ENCODE measurements around the gene NDST4.

- TF ChIP-seq CTCF (IDR thresholded peaks at IDR 0.05; ENCODE audit: low read depth, low read length, poor library complexity, severe bottlenecking), result no peak
- TF ChIP-seq EZH2phosphoT487 (IDR thresholded peaks at IDR 0.05; ENCODE audit: borderline replicate concordance, low read length), result no peak
Measured at GRCh38 chr4:115030281-115030680, 83.1 kb downstream of the NDST4 start.

Data from DOHH2 (cell line).